Measurements from ENCODE around the gene RNMT.
A peak's percentile ranks its signal among the peaks of the same experiment; 100 is the strongest.

The RNMT gene

GRCh38 chr18:13808294-13809042, 82.0 kb downstream of the RNMT start:
- DNase-seq (ENCODE audit: low spot score): no peak
- in situ Hi-C loops (cut with MboI; ENCODE audit: low pct_unique_long_range_greater_than_20kb, low sequenced_read_pairs, unreplicated experiment): no loop called here

GRCh38 chr18:13809043-13809430, 82.6 kb downstream of the RNMT start:
- no peak for DNase-seq (ENCODE audit: low spot score)
- in situ Hi-C loops (cut with MboI; ENCODE audit: low pct_unique_long_range_greater_than_20kb, low sequenced_read_pairs, unreplicated experiment): no loop called here

More at GRCh38 chr18:13808294-13809042, 82.0 kb downstream of the RNMT start:
- TF ChIP-seq CTCF (IDR thresholded peaks at IDR 0.05; ENCODE audit: extremely low read depth, insufficient read depth, missing control alignments): no peak

GRCh38 chr18:13809531-13810255, 83.2 kb downstream of the RNMT start:
- DNase-seq (ENCODE audit: low spot score): no peak
- in situ Hi-C loops (cut with MboI; ENCODE audit: low pct_unique_long_range_greater_than_20kb, low sequenced_read_pairs, unreplicated experiment): no loop called here
- TF ChIP-seq CTCF (IDR thresholded peaks at IDR 0.05; ENCODE audit: extremely low read depth, insufficient read depth, missing control alignments): no peak

More at GRCh38 chr18:13809043-13809430, 82.6 kb downstream of the RNMT start:
- TF ChIP-seq CTCF (IDR thresholded peaks at IDR 0.05; ENCODE audit: extremely low read depth, insufficient read depth, missing control alignments): no peak

GRCh38 chr18:13810950-13811485, 84.5 kb downstream of the RNMT start:
- no peak for TF ChIP-seq CTCF (IDR thresholded peaks at IDR 0.05; ENCODE audit: extremely low read depth, insufficient read depth, missing control alignments)
- no peak for DNase-seq (ENCODE audit: low spot score)
- in situ Hi-C loops (cut with MboI; ENCODE audit: low pct_unique_long_range_greater_than_20kb, low sequenced_read_pairs, unreplicated experiment): no loop called here

- peak; percentile 30 for TF ChIP-seq CTCF (IDR thresholded peaks at IDR 0.05; ENCODE audit: extremely low read depth, insufficient read depth, missing control alignments)
- in situ Hi-C loops (cut with MboI; ENCODE audit: low pct_unique_long_range_greater_than_20kb, low sequenced_read_pairs, unreplicated experiment): no loop called here
- DNase-seq (ENCODE audit: low spot score): peak; percentile 42
Measured at GRCh38 chr18:13811993-13812392, 85.5 kb downstream of the RNMT start.

GRCh38 chr18:13813271-13813849, 86.9 kb downstream of the RNMT start:
- in situ Hi-C loops (cut with MboI; ENCODE audit: low pct_unique_long_range_greater_than_20kb, low sequenced_read_pairs, unreplicated experiment): no loop called here

More at GRCh38 chr18:13813271-13813849, 86.9 kb downstream of the RNMT start:
- peak; percentile 77 for TF ChIP-seq CTCF (IDR thresholded peaks at IDR 0.05; ENCODE audit: extremely low read depth, insufficient read depth, missing control alignments)
- DNase-seq (ENCODE audit: low spot score): peak; percentile 75

Data from GM13977 (cell line).